Activated CD8-positive, alpha-beta memory T cell treated with anti-CD3 and anti-CD28 coated beads for 1 hour (primary cell): Measurements from ENCODE around the gene ADARB2.
"Not testable (repeated sequence)": the region's sequence is repeated elsewhere in the genome, so short reads cannot be mapped to it uniquely, and the experiment has no call there.

Experiments used
- DNase-seq, 2 donors: peaks; one replicate each; pipeline ENCODE4 v3.0.0-alpha.2; 2020; ENCODE audit warnings: low read depth in 1 of 2; ENCODE audit errors: extremely low read depth in 1 of 2

Gene ADARB2

GRCh38 chr10:1227510-1228402, 509.6 kb downstream of the ADARB2 start:
- DNase-seq: no peak

- not testable (repeated sequence) for DNase-seq
Measured at GRCh38 chr10:1226907-1227306, 510.4 kb downstream of the ADARB2 start.

- DNase-seq: not testable (repeated sequence)
Measured at GRCh38 chr10:1219874-1220273, 517.5 kb downstream of the ADARB2 start.

GRCh38 chr10:1217661-1218060, 519.7 kb downstream of the ADARB2 start:
- no peak for DNase-seq

GRCh38 chr10:1217237-1217587, 520.1 kb downstream of the ADARB2 start:
- DNase-seq: no peak

- no peak for DNase-seq
Measured at GRCh38 chr10:1216574-1217236, 520.6 kb downstream of the ADARB2 start.

- DNase-seq: no peak
Measured at GRCh38 chr10:1215862-1216573, 521.3 kb downstream of the ADARB2 start.

- DNase-seq: no peak
Measured at GRCh38 chr10:1214882-1215540, 522.3 kb downstream of the ADARB2 start.

- no peak for DNase-seq
Measured at GRCh38 chr10:1214071-1214675, 523.2 kb downstream of the ADARB2 start.

GRCh38 chr10:1213252-1214070, 523.9 kb downstream of the ADARB2 start:
- DNase-seq: no peak

- no peak for DNase-seq
Measured at GRCh38 chr10:1212571-1213141, 524.7 kb downstream of the ADARB2 start.

GRCh38 chr10:1211844-1212570, 525.3 kb downstream of the ADARB2 start:
- DNase-seq: no peak

- DNase-seq: no peak
Measured at GRCh38 chr10:1210667-1211066, 526.7 kb downstream of the ADARB2 start.

GRCh38 chr10:1209355-1209979, 527.9 kb downstream of the ADARB2 start:
- no peak for DNase-seq

- no peak for DNase-seq
Measured at GRCh38 chr10:1208366-1209311, 528.7 kb downstream of the ADARB2 start.

GRCh38 chr10:1206601-1207000, 530.7 kb downstream of the ADARB2 start:
- DNase-seq: no peak

GRCh38 chr10:1206101-1206500, 531.2 kb downstream of the ADARB2 start:
- DNase-seq: no peak
